ENCODE data around the gene SUSD3.

The SUSD3 gene

GRCh38 chr9:93035106-93035660 is 23.3 kb upstream of the SUSD3 start:
- no peak for DNase-seq (ENCODE audit: low read depth)
- TF ChIP-seq CTCF (conservative IDR thresholded peaks at IDR 0.05; ENCODE audit: control insufficient read depth, insufficient read depth, low read depth, low read length) = no peak
- H3K4me3 ChIP-seq (ENCODE audit: control insufficient read depth, low read depth, low read length) = no peak overlapping the region

- no peak for DNase-seq (ENCODE audit: low read depth)
- no peak overlapping the region for H3K4me3 ChIP-seq (ENCODE audit: control insufficient read depth, low read depth, low read length)
- TF ChIP-seq CTCF (conservative IDR thresholded peaks at IDR 0.05; ENCODE audit: control insufficient read depth, insufficient read depth, low read depth, low read length) = no peak
Observed at GRCh38 chr9:93035821-93036351, 22.6 kb upstream of the SUSD3 start.

- H3K4me3 ChIP-seq (ENCODE audit: control insufficient read depth, low read depth, low read length) = no peak overlapping the region
- no peak for DNase-seq (ENCODE audit: low read depth)
- no peak for TF ChIP-seq CTCF (conservative IDR thresholded peaks at IDR 0.05; ENCODE audit: control insufficient read depth, insufficient read depth, low read depth, low read length)
Observed at GRCh38 chr9:93036887-93037475, 21.5 kb upstream of the SUSD3 start.

- no peak for DNase-seq (ENCODE audit: low read depth)
- no peak overlapping the region for H3K4me3 ChIP-seq (ENCODE audit: control insufficient read depth, low read depth, low read length)
- no peak for TF ChIP-seq CTCF (conservative IDR thresholded peaks at IDR 0.05; ENCODE audit: control insufficient read depth, insufficient read depth, low read depth, low read length)
Observed at GRCh38 chr9:93037476-93037971, 21.0 kb upstream of the SUSD3 start.

GRCh38 chr9:93038918-93039317 is 19.6 kb upstream of the SUSD3 start:
- TF ChIP-seq CTCF (conservative IDR thresholded peaks at IDR 0.05; ENCODE audit: control insufficient read depth, insufficient read depth, low read depth, low read length) = no peak

GRCh38 chr9:93039456-93039855 is 19.0 kb upstream of the SUSD3 start:
- TF ChIP-seq CTCF (conservative IDR thresholded peaks at IDR 0.05; ENCODE audit: control insufficient read depth, insufficient read depth, low read depth, low read length) = no peak
- no peak for DNase-seq (ENCODE audit: low read depth)
- H3K4me3 ChIP-seq (ENCODE audit: control insufficient read depth, low read depth, low read length) = no peak overlapping the region

More at GRCh38 chr9:93038918-93039317, 19.6 kb upstream of the SUSD3 start:
- no peak overlapping the region for H3K4me3 ChIP-seq (ENCODE audit: control insufficient read depth, low read depth, low read length)
- DNase-seq (ENCODE audit: low read depth) = no peak
